VCaP (cell line): ENCODE results near the gene KLK4.

Source experiments
- H3K27ac ChIP-seq: fragments of 450-650 bp; 2 replicates; pipeline ENCODE4 v1.5.1; 2017
- TF ChIP-seq, protein P1 (sequence below): fragments of 450-650 bp; conservative IDR thresholded peaks from 2 replicates; pipeline ENCODE4 v1.5.1; 2017; ENCODE audit warnings: mild to moderate bottlenecking, moderate library complexity

Gene KLK4

DNA sequence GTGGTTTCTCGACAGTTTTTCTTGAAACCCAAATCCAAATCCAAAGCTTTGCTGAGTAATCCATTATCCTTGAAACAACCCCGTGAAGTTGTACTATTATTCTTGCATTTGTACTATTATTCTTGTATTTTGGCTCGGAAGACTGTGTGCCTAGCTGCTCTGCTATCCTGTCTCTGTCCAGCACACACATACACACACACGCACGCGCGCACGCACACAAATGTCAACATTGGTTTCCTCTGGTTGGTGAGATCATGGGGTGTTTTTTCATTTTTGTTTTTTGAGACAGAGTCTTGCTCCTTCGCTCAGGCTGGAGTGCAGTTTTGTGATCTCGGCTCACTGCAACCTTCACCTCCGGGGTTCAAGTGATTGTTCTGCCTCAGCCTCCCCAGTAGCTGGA is 14.9 kb upstream of the KLK4 start:
- TF ChIP-seq, protein P1, sequence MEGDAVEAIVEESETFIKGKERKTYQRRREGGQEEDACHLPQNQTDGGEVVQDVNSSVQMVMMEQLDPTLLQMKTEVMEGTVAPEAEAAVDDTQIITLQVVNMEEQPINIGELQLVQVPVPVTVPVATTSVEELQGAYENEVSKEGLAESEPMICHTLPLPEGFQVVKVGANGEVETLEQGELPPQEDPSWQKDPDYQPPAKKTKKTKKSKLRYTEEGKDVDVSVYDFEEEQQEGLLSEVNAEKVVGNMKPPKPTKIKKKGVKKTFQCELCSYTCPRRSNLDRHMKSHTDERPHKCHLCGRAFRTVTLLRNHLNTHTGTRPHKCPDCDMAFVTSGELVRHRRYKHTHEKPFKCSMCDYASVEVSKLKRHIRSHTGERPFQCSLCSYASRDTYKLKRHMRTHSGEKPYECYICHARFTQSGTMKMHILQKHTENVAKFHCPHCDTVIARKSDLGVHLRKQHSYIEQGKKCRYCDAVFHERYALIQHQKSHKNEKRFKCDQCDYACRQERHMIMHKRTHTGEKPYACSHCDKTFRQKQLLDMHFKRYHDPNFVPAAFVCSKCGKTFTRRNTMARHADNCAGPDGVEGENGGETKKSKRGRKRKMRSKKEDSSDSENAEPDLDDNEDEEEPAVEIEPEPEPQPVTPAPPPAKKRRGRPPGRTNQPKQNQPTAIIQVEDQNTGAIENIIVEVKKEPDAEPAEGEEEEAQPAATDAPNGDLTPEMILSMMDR: no peak
- H3K27ac ChIP-seq: no peak overlapping the region

DNA sequence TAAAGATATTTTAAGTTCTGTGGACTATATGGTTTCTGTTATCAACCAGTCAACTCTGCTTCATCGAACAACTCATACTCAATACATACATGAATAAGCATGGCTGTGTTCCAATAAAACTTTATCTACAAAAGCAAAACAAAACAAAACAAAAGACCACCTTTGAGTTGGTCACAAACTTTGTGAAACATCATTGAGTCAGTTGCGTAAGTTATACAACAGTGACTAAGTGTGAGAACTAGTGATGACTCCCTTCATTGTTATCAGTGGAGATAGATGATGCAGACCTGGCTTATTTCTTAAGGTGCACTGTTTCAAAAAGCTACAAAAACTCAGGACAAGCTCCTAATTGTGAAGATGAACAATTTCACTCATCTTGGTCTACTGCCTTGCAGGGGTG is 14.5 kb upstream of the KLK4 start:
- TF ChIP-seq, protein P1: no peak
- H3K27ac ChIP-seq: no peak overlapping the region

DNA sequence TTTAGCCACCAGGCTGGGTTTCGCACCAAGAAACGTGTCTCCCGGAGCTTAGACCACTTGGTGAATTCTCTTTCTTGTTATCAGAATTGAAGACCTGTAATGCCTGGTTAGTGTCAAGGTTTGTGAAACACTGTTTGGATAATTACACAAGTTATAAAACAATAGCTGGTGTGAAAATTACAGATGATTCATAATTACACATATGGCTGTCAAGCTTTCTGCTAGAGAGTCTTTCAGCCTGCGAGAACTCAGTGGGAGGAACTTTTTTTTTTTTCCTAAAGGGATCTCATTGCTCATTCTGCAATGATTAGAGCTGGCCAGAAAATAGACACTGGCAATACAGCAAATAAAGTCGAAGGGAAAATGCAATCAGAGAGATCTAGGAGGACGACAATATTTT is 13.4 kb upstream of the KLK4 start:
- no peak overlapping the region for H3K27ac ChIP-seq
- TF ChIP-seq, protein P1: no peak

DNA sequence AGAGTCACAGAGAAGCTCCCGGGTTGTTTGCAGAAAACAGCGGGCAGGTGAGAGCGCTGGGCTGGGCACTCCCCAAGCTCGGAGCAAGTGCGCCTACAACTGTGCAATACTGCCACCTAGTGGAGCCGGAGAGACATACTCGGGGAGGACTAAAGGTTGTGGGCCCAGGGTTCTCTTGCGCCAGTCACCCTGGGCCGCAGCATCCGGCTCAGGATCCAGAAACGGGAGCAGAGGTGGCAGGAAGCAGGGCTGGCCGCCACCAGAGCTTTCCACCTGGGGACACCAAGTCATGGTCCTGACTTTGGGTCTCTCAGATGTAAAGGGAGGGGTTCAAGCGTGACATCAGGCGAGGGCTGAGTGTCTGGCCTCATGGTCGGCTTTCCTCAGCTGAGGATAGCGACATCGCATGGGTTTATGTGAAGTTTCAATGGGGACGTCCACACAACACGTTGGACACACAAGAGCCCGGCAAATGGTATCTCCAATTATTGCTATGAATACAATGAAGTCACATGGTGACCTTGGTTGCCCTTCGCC is 11.2 kb upstream of the KLK4 start:
- H3K27ac ChIP-seq: peak overlapping the region; percentile 83
- TF ChIP-seq, protein P1: peak; percentile 94

DNA sequence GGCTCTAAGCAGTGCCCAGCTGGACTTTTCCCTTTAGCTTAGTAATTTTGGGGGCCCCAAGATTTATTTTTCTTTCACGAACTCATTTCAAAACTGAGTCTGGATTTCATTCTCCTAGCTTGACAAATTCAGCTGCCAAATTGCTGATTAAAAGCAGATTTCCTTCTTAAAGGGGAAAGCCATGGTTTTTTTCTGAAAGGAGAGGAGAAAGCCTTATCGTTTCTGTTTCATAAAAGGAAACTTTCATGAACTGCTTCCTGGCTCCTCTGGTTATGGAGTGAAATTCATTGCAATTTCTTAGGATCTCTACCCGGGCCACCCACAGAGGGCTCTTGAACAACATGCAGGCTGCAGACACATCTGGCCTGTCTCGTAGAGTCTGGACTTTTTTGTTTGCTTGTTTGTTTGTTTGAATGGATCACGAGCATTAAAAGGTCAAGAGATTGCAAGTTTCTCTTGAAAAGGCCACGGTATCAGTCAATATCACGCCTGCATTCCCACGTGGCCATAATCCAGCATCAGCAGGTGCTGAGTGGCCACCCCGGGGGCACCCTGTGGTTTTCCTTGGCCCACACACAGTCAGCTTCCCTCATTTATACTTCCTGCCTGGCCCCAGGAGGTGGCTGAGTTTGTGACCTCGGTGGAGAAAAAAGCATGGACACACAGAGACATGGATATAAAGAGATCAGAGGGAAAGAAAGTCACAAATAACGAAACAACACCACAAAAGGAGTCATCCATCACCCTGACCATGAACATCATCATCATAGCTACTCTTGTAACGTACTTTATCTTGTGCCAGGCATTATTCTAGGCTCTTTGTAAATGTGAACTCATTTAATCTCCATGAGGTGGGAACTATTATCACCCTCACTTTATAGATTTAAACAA is 10.5 kb upstream of the KLK4 start:
- TF ChIP-seq, protein P1: no peak
- H3K27ac ChIP-seq: peak overlapping the region; percentile 83

DNA sequence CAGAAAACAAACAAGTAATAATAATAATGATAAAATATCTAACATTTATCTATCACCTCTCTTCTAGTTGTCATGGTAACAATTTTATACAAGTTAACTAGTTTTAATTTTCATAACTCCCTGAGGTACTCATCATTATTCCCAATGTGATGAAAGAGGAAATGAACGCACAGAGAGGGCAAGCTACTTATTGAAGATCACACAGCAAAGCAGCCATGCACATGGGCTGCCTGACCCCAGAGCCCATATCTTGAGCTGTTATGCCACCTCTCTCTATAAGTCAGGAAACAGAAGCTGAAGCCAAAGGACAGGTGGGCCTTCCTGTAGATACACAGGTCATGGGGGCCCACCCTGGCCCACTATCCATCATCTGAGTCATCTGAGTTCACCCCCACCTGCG is 4.9 kb upstream of the KLK4 start:
- H3K27ac ChIP-seq: no peak overlapping the region
- TF ChIP-seq, protein P1: no peak

DNA sequence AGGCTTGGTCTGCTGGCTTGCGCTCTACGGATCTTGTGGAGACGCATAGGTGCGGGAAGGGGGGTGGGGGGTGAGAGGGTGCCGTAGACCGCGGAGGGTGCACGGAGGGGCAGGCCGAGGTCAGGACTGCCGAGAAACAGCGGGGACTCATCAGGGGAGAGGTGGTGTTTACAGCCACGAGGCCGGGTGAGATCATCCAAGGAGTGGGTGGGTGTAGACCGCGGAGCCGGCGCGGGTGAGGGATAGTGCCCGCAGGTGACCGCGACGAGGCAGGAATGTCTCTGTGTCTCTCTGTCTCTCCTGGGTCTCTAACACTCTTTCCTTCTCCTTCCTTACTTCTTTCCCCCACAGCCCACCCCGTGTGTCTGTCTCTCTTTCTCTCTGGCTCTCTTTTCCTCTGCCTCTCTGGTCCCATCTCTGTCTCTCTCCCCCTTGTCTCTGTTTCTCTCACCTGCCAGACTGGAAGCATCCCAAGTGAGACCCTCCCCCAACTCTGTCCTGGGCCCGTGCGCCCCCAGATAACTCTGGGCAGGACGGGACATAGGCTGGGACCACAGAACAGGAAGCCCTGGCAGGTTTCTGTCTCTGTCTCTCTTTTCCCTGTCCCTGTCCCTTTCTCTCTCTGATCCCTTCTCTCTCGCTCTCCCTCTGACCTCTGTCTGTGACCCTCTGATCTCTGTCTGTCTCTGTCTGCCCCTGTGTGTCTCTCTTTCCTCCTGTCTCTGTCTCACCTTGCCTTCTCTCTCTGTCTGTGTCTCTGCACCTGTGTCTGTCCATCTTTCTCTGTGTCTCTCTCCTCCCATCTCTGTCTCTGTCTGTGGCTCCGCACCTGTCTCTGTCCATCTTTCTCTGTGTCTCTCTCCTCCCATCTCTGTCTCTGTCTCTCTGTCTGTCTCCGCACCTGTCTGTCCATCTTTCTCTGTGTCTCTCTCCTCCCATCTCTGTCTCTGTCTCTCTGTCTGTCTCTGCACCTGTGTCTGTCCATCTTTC is 1.8 kb upstream of the KLK4 start:
- TF ChIP-seq, protein P1: no peak
- H3K27ac ChIP-seq: no peak overlapping the region
